Vagina (tissue), 2 donors: ENCODE data around the gene DLL4.

ENCODE experiments used
- POLR2A ChIP-seq, 2 donors: fragments of 450-650 bp; IDR thresholded peaks; one replicate each; pipeline ENCODE4 v1.6.1; 2017; ENCODE audit warnings: antibody characterized with exemption in 2 of 2, mild to moderate bottlenecking in 2 of 2, moderate library complexity in 2 of 2
- TF ChIP-seq, protein P1 (sequence below), 3 experiments: fragments of 450-650 bp in 2 of 3; fragments of 200-600 bp in 1 of 3; sonication (generic) in 1 of 3; IDR thresholded peaks; one replicate each; pipeline ENCODE4 v1.5.1; 2017 to 2019; ENCODE audit warnings: antibody characterized with exemption in 3 of 3, mild to moderate bottlenecking in 2 of 3, moderate library complexity in 2 of 3

DNA sequence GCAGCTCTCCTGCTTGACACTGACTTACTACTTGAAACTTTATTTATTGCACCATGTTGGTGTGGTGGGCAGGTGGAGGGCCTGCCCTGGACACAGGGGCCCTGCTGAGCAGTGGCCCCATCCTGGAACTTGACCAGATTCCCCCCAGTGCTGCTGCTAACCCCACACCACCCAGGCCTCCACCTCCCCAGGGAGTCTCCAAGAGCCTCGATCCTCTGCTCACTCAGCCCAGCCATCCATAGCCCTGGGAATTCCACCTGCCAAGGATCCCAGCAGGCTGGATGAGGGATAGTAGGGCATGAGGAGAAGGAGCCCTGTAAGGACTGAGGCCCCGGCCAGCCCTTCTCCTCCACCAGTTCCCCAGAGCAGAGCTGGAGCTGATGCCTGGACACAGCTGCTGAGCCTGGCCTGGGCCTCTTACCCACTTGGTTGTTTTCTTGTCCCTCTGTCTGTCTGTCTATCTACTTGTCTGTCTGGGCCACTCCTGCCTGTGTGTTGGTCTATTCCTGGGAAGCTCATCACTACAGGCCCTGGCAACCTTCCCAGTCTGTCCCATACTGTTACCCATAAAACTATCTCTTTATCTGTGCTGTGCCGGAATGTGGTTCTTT, 26.9 kb downstream of the DLL4 start:
- no peak for TF ChIP-seq POLR2A (IDR thresholded peaks at IDR 0.05)
- TF ChIP-seq, protein P1, sequence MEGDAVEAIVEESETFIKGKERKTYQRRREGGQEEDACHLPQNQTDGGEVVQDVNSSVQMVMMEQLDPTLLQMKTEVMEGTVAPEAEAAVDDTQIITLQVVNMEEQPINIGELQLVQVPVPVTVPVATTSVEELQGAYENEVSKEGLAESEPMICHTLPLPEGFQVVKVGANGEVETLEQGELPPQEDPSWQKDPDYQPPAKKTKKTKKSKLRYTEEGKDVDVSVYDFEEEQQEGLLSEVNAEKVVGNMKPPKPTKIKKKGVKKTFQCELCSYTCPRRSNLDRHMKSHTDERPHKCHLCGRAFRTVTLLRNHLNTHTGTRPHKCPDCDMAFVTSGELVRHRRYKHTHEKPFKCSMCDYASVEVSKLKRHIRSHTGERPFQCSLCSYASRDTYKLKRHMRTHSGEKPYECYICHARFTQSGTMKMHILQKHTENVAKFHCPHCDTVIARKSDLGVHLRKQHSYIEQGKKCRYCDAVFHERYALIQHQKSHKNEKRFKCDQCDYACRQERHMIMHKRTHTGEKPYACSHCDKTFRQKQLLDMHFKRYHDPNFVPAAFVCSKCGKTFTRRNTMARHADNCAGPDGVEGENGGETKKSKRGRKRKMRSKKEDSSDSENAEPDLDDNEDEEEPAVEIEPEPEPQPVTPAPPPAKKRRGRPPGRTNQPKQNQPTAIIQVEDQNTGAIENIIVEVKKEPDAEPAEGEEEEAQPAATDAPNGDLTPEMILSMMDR (IDR thresholded peaks at IDR 0.05) = no peak
